H9 (cell line): ENCODE measurements around the gene JPH2. TPM values are rescaled to one million over a fixed set of nuclear protein-coding genes. Genes with fewer than 3 reads are reported as not detected.

Experiments used
- DNase-seq: peaks from one replicate; pipeline ENCODE4 v3.0.0-alpha.2; 2017
- H2AFZ ChIP-seq: one replicate; pipeline ENCODE4 v1.6.1; 2013; ENCODE audit warnings: mild to moderate bottlenecking, low read length, control low read depth, moderate library complexity
- H2AK5ac ChIP-seq: 2 replicates; pipeline ENCODE4 v1.6.1; 2013; ENCODE audit warnings: low read length, control low read depth, mixed read lengths; ENCODE audit not compliant: insufficient read length
- H2BK120ac ChIP-seq: one replicate; pipeline ENCODE4 v1.6.1; 2013; ENCODE audit warnings: low read depth, mild to moderate bottlenecking, low read length, control low read depth, inconsistent platforms; ENCODE audit not compliant: poor library complexity, severe bottlenecking
- H2BK12ac ChIP-seq: 2 replicates; pipeline ENCODE4 v1.6.1; 2013; ENCODE audit warnings: low read length, control low read depth, mixed read lengths, low read depth; ENCODE audit not compliant: insufficient read length
- H2BK15ac ChIP-seq: 2 replicates; pipeline ENCODE4 v1.6.1; 2013; ENCODE audit warnings: low read depth, low read length, control low read depth
- H2BK20ac ChIP-seq: one replicate; pipeline ENCODE4 v1.6.1; 2013; ENCODE audit warnings: low read depth, mild to moderate bottlenecking, low read length, control low read depth, inconsistent platforms; ENCODE audit not compliant: poor library complexity, severe bottlenecking
- H2BK5ac ChIP-seq: 2 replicates; pipeline ENCODE4 v1.6.1; 2013; ENCODE audit warnings: low read length, control low read depth, mixed read lengths; ENCODE audit not compliant: insufficient read length
- H3K14ac ChIP-seq: 2 replicates; pipeline ENCODE4 v1.6.1; 2013; ENCODE audit warnings: low read length, control low read depth; ENCODE audit not compliant: insufficient read depth
- H3K18ac ChIP-seq: 2 replicates; pipeline ENCODE4 v1.6.1; 2013; ENCODE audit warnings: low read depth, mild to moderate bottlenecking, mixed read lengths, low read length, control low read depth; ENCODE audit not compliant: insufficient read length
- H3K23ac ChIP-seq: 2 replicates; pipeline ENCODE4 v1.6.1; 2013; ENCODE audit warnings: low read length, control low read depth, mixed read lengths, low read depth; ENCODE audit not compliant: insufficient read length
- H3K23me2 ChIP-seq: 2 replicates; pipeline ENCODE4 v1.6.1; 2013; ENCODE audit warnings: low read depth, mild to moderate bottlenecking, mixed read lengths, low read length, control low read depth; ENCODE audit not compliant: insufficient read length, poor library complexity, severe bottlenecking
- H3K27ac ChIP-seq: 2 replicates; pipeline ENCODE4 v1.5.1; 2013; ENCODE audit warnings: low read length, control low read depth, mixed read lengths, low read depth; ENCODE audit not compliant: insufficient read length
- H3K27me3 ChIP-seq: 2 replicates; pipeline ENCODE4 v1.6.1; 2013; ENCODE audit warnings: low read length, control low read depth, inconsistent platforms; ENCODE audit not compliant: insufficient read depth
- H3K4ac ChIP-seq: 2 replicates; pipeline ENCODE4 v1.6.1; 2013; ENCODE audit warnings: low read depth, mild to moderate bottlenecking, control low read depth, inconsistent platforms, low read length, moderate library complexity
- H3K4me1 ChIP-seq: 2 replicates; pipeline ENCODE4 v1.6.1; 2013; ENCODE audit warnings: low read length, control low read depth, inconsistent platforms; ENCODE audit not compliant: insufficient read depth
- H3K4me2 ChIP-seq: 2 replicates; pipeline ENCODE4 v1.6.1; 2013; ENCODE audit warnings: low read length, control low read depth, mixed read lengths; ENCODE audit not compliant: insufficient read length, insufficient read depth
- H3K56ac ChIP-seq: 2 replicates; pipeline ENCODE4 v1.6.1; 2013; ENCODE audit warnings: low read depth, mild to moderate bottlenecking, mixed read lengths, low read length, control low read depth; ENCODE audit not compliant: insufficient read length
- H3K79me1 ChIP-seq: 2 replicates; pipeline ENCODE4 v1.6.1; 2013; ENCODE audit warnings: low read depth, mild to moderate bottlenecking, moderate library complexity, low read length, control low read depth, inconsistent platforms; ENCODE audit not compliant: insufficient read depth, poor library complexity, severe bottlenecking
- H3K79me2 ChIP-seq: 2 replicates; pipeline ENCODE4 v1.6.1; 2013; ENCODE audit warnings: low read length, control low read depth, inconsistent platforms; ENCODE audit not compliant: insufficient read depth
- H3K9ac ChIP-seq: 2 replicates; pipeline ENCODE4 v1.6.1; 2013; ENCODE audit warnings: low read length, control low read depth, mixed read lengths; ENCODE audit not compliant: insufficient read length; ENCODE audit errors: extremely low read depth
- H3K9me3 ChIP-seq: one replicate; pipeline ENCODE4 v1.6.1; 2013; ENCODE audit warnings: low read depth, low read length, inconsistent platforms; ENCODE audit not compliant: control insufficient read depth
- H3T11ph ChIP-seq: one replicate; pipeline ENCODE4 v1.6.1; 2013; ENCODE audit warnings: mild to moderate bottlenecking, low read length, control low read depth, inconsistent platforms
- H4K20me1 ChIP-seq: one replicate; pipeline ENCODE4 v1.6.1; 2013; ENCODE audit not compliant: control insufficient read depth, insufficient read length, insufficient read depth
- H4K5ac ChIP-seq: 2 replicates; pipeline ENCODE4 v1.6.1; 2013; ENCODE audit warnings: low read depth, mild to moderate bottlenecking, mixed read lengths, low read length, control low read depth; ENCODE audit not compliant: insufficient read length
- H4K8ac ChIP-seq: replicated peaks from 2 replicates; pipeline ENCODE4 v1.6.1; 2013; ENCODE audit warnings: low read length, control low read depth, mixed read lengths, low read depth; ENCODE audit not compliant: insufficient read length
- H4K91ac ChIP-seq: 2 replicates; pipeline ENCODE4 v1.6.1; 2013; ENCODE audit warnings: low read depth, mild to moderate bottlenecking, moderate library complexity, mixed read lengths, low read length, control low read depth; ENCODE audit not compliant: insufficient read length
- H3K27ac Mint-ChIP-seq, 3 experiments: 2 replicates in 2 of 3; 3 replicates in 1 of 3; pipeline ENCODE4 v1.8.0; 2020 to 2021; ENCODE audit warnings: mixed read lengths in 3 of 3, mild to moderate bottlenecking in 1 of 3, moderate library complexity in 1 of 3
- H3K27me3 Mint-ChIP-seq: 2 replicates; pipeline ENCODE4 v1.8.0; 2021; ENCODE audit warnings: low read depth, mild to moderate bottlenecking, moderate library complexity, mixed read lengths
- H3K36me3 Mint-ChIP-seq, 3 experiments: 2 replicates in 2 of 3; 3 replicates in 1 of 3; pipeline ENCODE4 v1.8.0; 2020 to 2021; ENCODE audit warnings: low read depth in 3 of 3, mixed read lengths in 3 of 3; ENCODE audit not compliant: insufficient read depth in 1 of 3
- H3K4me1 Mint-ChIP-seq, 2 experiments: 2 replicates each; pipeline ENCODE4 v1.8.0; 2020; ENCODE audit warnings: mixed read lengths in 2 of 2
- H3K4me3 Mint-ChIP-seq, 2 experiments: 2 replicates in 1 of 2; 3 replicates in 1 of 2; pipeline ENCODE4 v1.8.0; 2020 to 2021; ENCODE audit warnings: mild to moderate bottlenecking in 2 of 2, mixed read lengths in 2 of 2, moderate library complexity in 1 of 2
- H3K9me3 Mint-ChIP-seq, 2 experiments: 2 replicates in 1 of 2; 3 replicates in 1 of 2; pipeline ENCODE4 v1.8.0; 2020; ENCODE audit warnings: mild to moderate bottlenecking in 2 of 2, mixed read lengths in 2 of 2, moderate library complexity in 1 of 2
- CTCF ChIP-seq: fragments of 200-600 bp; sonication (generic); conservative IDR thresholded peaks from 3 replicates; pipeline ENCODE4 v1.8.0; 2021; ENCODE audit warnings: antibody characterized with exemption, mild to moderate bottlenecking
- WGBS: extraction: QIAGEN DNeasy Blood & Tissue Kit; methylation state at CpG from one replicate; pipeline ENCODE4 v1.1.7; 2013; ENCODE audit warnings: missing lambda C conversion rate, low lambda C conversion rate, mixed read lengths; ENCODE audit not compliant: insufficient read length; ENCODE audit errors: extremely low coverage; 5-methylcytosine and 5-hydroxymethylcytosine counted together
- total RNA-seq: library from RNA; stranded (reverse); gene quantifications from 2 replicates; pipeline ENCODE4 v1.2.1, GENCODE V29; 2021

The JPH2 gene
- total RNA-seq, 1 experiment from 2014 or later = 0.31 TPM

GRCh38 chr20:44173116-44173515, 13.9 kb downstream of the JPH2 start:
- Histone ChIP-seq H4K91ac (no peak overlapping the region), H3K4me2 (no peak overlapping the region), H2AFZ (no peak overlapping the region), H2BK15ac (no peak overlapping the region), H2BK20ac (no peak overlapping the region), H3K27me3 (no peaks in the 10 kb centered on the region), H2BK120ac (no peak overlapping the region), H3K14ac (no peak overlapping the region), H3K23me2 (no peaks in the 10 kb centered on the region), H3K9ac (no peak overlapping the region), H3K4me1 (no peaks in the 10 kb centered on the region), H4K20me1 (no peaks in the 10 kb centered on the region), H2BK5ac (no peak overlapping the region), H3K23ac (no peak overlapping the region), H3K18ac (no peak overlapping the region), H3K79me1 (no peaks in the 10 kb centered on the region), H3K4ac (no peak overlapping the region), H2BK12ac (no peak overlapping the region), H4K5ac (no peak overlapping the region), H3K56ac (no peak overlapping the region), H3K79me2 (no peaks in the 10 kb centered on the region), H3K9me3 (no peaks in the 10 kb centered on the region), H3K27ac (no peak overlapping the region), H3T11ph (no peak overlapping the region), H4K8ac (no peak overlapping the region), H2AK5ac (no peak overlapping the region)
- H3K27me3 Mint-ChIP-seq = peaks cover 3% of the 10 kb centered on the region
- no peak overlapping the region for H3K27ac Mint-ChIP-seq
- H3K9me3 Mint-ChIP-seq = peaks cover 0 to 2% of the 10 kb centered on the region in 2 experiments; a peak in 1 of 5 replicates
- H3K4me3 Mint-ChIP-seq = no peak overlapping the region; a peak in 1 of 5 replicates
- peaks cover 0 to 5% of the 10 kb centered on the region in 2 experiments; a peak in 2 of 4 replicates for H3K4me1 Mint-ChIP-seq
- no peak for TF ChIP-seq CTCF
- no peak for DNase-seq
- no peaks in the 10 kb centered on the region for H3K36me3 Mint-ChIP-seq
- 100% methylated on average over 1 of the region's 5 CpGs for WGBS
